Memory B cell (primary cell): ENCODE data around the gene KRTAP5-6.

ENCODE experiments used
- ATAC-seq: fragments of 150-1000 bp; cut with Tn5 transposase; 2 replicates; pipeline ENCODE4 v1.10.0; 2021; ENCODE audit warnings: low read depth, mild to moderate bottlenecking, moderate library complexity
- DNase-seq, 2 donors: peaks; one replicate each; pipeline ENCODE4 v3.0.0; 2022; ENCODE audit warnings: low spot score in 2 of 2
- H3K27ac Mint-ChIP-seq: one replicate; pipeline ENCODE4 v1.8.0; 2022; ENCODE audit warnings: mild to moderate bottlenecking, moderate library complexity, mixed read lengths
- H3K27me3 Mint-ChIP-seq: one replicate; pipeline ENCODE4 v1.8.0; 2022; ENCODE audit warnings: mixed read lengths
- H3K36me3 Mint-ChIP-seq: one replicate; pipeline ENCODE4 v1.8.0; 2022; ENCODE audit warnings: mild to moderate bottlenecking, mixed read lengths
- H3K4me1 Mint-ChIP-seq: one replicate; pipeline ENCODE4 v1.8.0; 2022; ENCODE audit warnings: mixed read lengths
- H3K4me3 Mint-ChIP-seq: one replicate; pipeline ENCODE4 v1.8.0; 2022; ENCODE audit warnings: mild to moderate bottlenecking, moderate library complexity, mixed read lengths
- H3K9me3 Mint-ChIP-seq: one replicate; pipeline ENCODE4 v1.8.0; 2022; ENCODE audit warnings: mixed read lengths

The KRTAP5-6 gene

DNA sequence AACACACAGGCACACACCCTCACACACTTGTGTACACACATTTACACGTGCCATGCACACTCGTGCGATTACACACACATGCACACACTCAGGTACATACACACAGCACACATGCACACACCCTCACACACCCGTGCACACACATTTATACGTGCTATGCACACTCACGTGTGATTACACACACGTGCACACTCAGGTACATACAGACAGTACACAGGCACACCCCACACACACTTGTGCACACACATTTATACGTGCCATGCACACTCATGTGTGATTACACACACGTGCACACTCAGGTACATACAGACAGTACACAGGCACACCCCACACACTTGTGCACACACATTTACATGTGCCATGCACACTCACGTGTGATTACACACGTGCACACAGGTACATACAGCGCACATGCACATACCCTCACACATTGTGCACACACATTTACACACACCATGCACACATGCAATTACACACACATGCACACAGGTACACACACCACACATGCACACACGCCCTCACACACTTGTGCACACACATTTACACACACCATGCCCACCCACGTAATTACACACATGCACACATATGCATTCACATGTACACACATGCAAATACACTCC, 48.8 kb downstream of the KRTAP5-6 start:
- Mint-ChIP-seq H3K27me3 (peaks cover 13% of the 10 kb centered on the region), H3K4me1 (peaks cover 16% of the 10 kb centered on the region)

GRCh38 chr11:1746511-1746931, 49.5 kb downstream of the KRTAP5-6 start:
- Mint-ChIP-seq H3K36me3 (no peaks in the 10 kb centered on the region), H3K4me1 (peaks cover 16% of the 10 kb centered on the region), H3K9me3 (peaks cover 2% of the 10 kb centered on the region), H3K4me3 (no peak overlapping the region), H3K27me3 (peaks cover 13% of the 10 kb centered on the region), H3K27ac (no peak overlapping the region)
- no peak for ATAC-seq
- DNase-seq: no peak

More for the DNA sequence above, 48.8 kb downstream of the KRTAP5-6 start:
- Mint-ChIP-seq H3K4me3 (no peak overlapping the region), H3K9me3 (peaks cover 2% of the 10 kb centered on the region), H3K27ac (no peak overlapping the region), H3K36me3 (no peaks in the 10 kb centered on the region)
- ATAC-seq: no peak
- DNase-seq: no peak

- Mint-ChIP-seq H3K27ac (no peak overlapping the region), H3K36me3 (no peaks in the 10 kb centered on the region), H3K4me3 (no peak overlapping the region), H3K27me3 (peaks cover 13% of the 10 kb centered on the region), H3K4me1 (peaks cover 16% of the 10 kb centered on the region), H3K9me3 (peaks cover 2% of the 10 kb centered on the region)
- no peak for DNase-seq
- no peak for ATAC-seq
Observed at GRCh38 chr11:1746956-1747752, 50.2 kb downstream of the KRTAP5-6 start.
